ENCODE measurements around the gene KLRC1.
"Not testable (repeated sequence)": the region's sequence is repeated elsewhere in the genome, so short reads cannot be mapped to it uniquely, and the experiment has no call there.

Gene KLRC1

GRCh38 chr12:10453156-10453555 is at the start of gene KLRC1:
TSS of gene KLRC1 (minus strand) at chr12:10453377. CDS start at chr12:10451156, 2,221 bp downstream.
- Histone ChIP-seq H3K9me3 (ENCODE audit: control insufficient read depth, low read depth, low read length) (no peaks in the 10 kb centered on the region), H3K27ac (ENCODE audit: low read length) (no peak within 1 kb of the TSS), H3K4me3 (ENCODE audit: low read length) (no peak within 1 kb of the TSS), H3K4me1 (ENCODE audit: control insufficient read depth, low read depth, low read length) (peaks cover 3% of the 10 kb centered on the region), H3K36me3 (ENCODE audit: control insufficient read depth, low read depth, low read length) (no peaks in the 10 kb centered on the region), H3K9ac (ENCODE audit: low read length) (no peak within 1 kb of the TSS), H3K27me3 (ENCODE audit: control insufficient read depth, insufficient read depth, low read length) (no peaks in the 10 kb centered on the region)

- Histone ChIP-seq H3K36me3 (ENCODE audit: control insufficient read depth, low read depth, low read length) (no peaks in the 10 kb centered on the region), H3K4me3 (ENCODE audit: low read length) (no peak overlapping the region), H3K27ac (ENCODE audit: low read length) (no peak overlapping the region), H3K27me3 (ENCODE audit: control insufficient read depth, insufficient read depth, low read length) (no peaks in the 10 kb centered on the region), H3K4me1 (ENCODE audit: control insufficient read depth, low read depth, low read length) (no peaks in the 10 kb centered on the region), H3K9me3 (ENCODE audit: control insufficient read depth, low read depth, low read length) (no peaks in the 10 kb centered on the region), H3K9ac (ENCODE audit: low read length) (no peak overlapping the region)
Observed at GRCh38 chr12:10501030-10501429, 47.9 kb upstream of the KLRC1 start.

GRCh38 chr12:10498042-10498441 is 44.9 kb upstream of the KLRC1 start:
- Histone ChIP-seq H3K27ac (ENCODE audit: low read length) (no peak overlapping the region), H3K27me3 (ENCODE audit: control insufficient read depth, insufficient read depth, low read length) (no peaks in the 10 kb centered on the region), H3K36me3 (ENCODE audit: control insufficient read depth, low read depth, low read length) (no peaks in the 10 kb centered on the region), H3K4me1 (ENCODE audit: control insufficient read depth, low read depth, low read length) (no peaks in the 10 kb centered on the region), H3K9ac (ENCODE audit: low read length) (no peak overlapping the region), H3K9me3 (ENCODE audit: control insufficient read depth, low read depth, low read length) (no peaks in the 10 kb centered on the region), H3K4me3 (ENCODE audit: low read length) (no peak overlapping the region)

GRCh38 chr12:10497602-10498001 is 44.4 kb upstream of the KLRC1 start:
- H3K4me1 ChIP-seq (ENCODE audit: control insufficient read depth, low read depth, low read length) = no peaks in the 10 kb centered on the region
- no peak overlapping the region for H3K9ac ChIP-seq (ENCODE audit: low read length)
- H3K27me3 ChIP-seq (ENCODE audit: control insufficient read depth, insufficient read depth, low read length) = no peaks in the 10 kb centered on the region
- no peak overlapping the region for H3K4me3 ChIP-seq (ENCODE audit: low read length)
- H3K9me3 ChIP-seq (ENCODE audit: control insufficient read depth, low read depth, low read length) = no peaks in the 10 kb centered on the region
- H3K36me3 ChIP-seq (ENCODE audit: control insufficient read depth, low read depth, low read length) = no peaks in the 10 kb centered on the region
- H3K27ac ChIP-seq (ENCODE audit: low read length) = no peak overlapping the region

- Histone ChIP-seq H3K9ac (ENCODE audit: low read length) (no peak overlapping the region), H3K4me1 (ENCODE audit: control insufficient read depth, low read depth, low read length) (no peaks in the 10 kb centered on the region), H3K36me3 (ENCODE audit: control insufficient read depth, low read depth, low read length) (no peaks in the 10 kb centered on the region), H3K27me3 (ENCODE audit: control insufficient read depth, insufficient read depth, low read length) (no peaks in the 10 kb centered on the region), H3K27ac (ENCODE audit: low read length) (no peak overlapping the region), H3K9me3 (ENCODE audit: control insufficient read depth, low read depth, low read length) (no peaks in the 10 kb centered on the region), H3K4me3 (ENCODE audit: low read length) (no peak overlapping the region)
Observed at GRCh38 chr12:10491766-10492165, 38.6 kb upstream of the KLRC1 start.

GRCh38 chr12:10487328-10487727 is 34.2 kb upstream of the KLRC1 start:
- not testable (repeated sequence) for H3K36me3 ChIP-seq (ENCODE audit: control insufficient read depth, low read depth, low read length); H3K4me1 ChIP-seq (ENCODE audit: control insufficient read depth, low read depth, low read length); H3K27ac ChIP-seq (ENCODE audit: low read length); H3K27me3 ChIP-seq (ENCODE audit: control insufficient read depth, insufficient read depth, low read length); H3K9ac ChIP-seq (ENCODE audit: low read length); H3K4me3 ChIP-seq (ENCODE audit: low read length); H3K9me3 ChIP-seq (ENCODE audit: control insufficient read depth, low read depth, low read length)

- H3K9ac ChIP-seq (ENCODE audit: low read length); H3K27ac ChIP-seq (ENCODE audit: low read length); H3K36me3 ChIP-seq (ENCODE audit: control insufficient read depth, low read depth, low read length); H3K4me3 ChIP-seq (ENCODE audit: low read length); H3K27me3 ChIP-seq (ENCODE audit: control insufficient read depth, insufficient read depth, low read length); H3K9me3 ChIP-seq (ENCODE audit: control insufficient read depth, low read depth, low read length); H3K4me1 ChIP-seq (ENCODE audit: control insufficient read depth, low read depth, low read length): not testable (repeated sequence)
Observed at GRCh38 chr12:10481901-10482300, 28.7 kb upstream of the KLRC1 start.

- not testable (repeated sequence) for H3K4me1 ChIP-seq (ENCODE audit: control insufficient read depth, low read depth, low read length); H3K4me3 ChIP-seq (ENCODE audit: low read length); H3K27ac ChIP-seq (ENCODE audit: low read length); H3K9ac ChIP-seq (ENCODE audit: low read length); H3K27me3 ChIP-seq (ENCODE audit: control insufficient read depth, insufficient read depth, low read length); H3K36me3 ChIP-seq (ENCODE audit: control insufficient read depth, low read depth, low read length); H3K9me3 ChIP-seq (ENCODE audit: control insufficient read depth, low read depth, low read length)
Observed at GRCh38 chr12:10472808-10473207, 19.6 kb upstream of the KLRC1 start.

- no peaks in the 10 kb centered on the region for H3K4me1 ChIP-seq (ENCODE audit: control insufficient read depth, low read depth, low read length)
- H3K27me3 ChIP-seq (ENCODE audit: control insufficient read depth, insufficient read depth, low read length) = no peaks in the 10 kb centered on the region
- H3K27ac ChIP-seq (ENCODE audit: low read length) = no peak overlapping the region
- no peaks in the 10 kb centered on the region for H3K9me3 ChIP-seq (ENCODE audit: control insufficient read depth, low read depth, low read length)
- no peak overlapping the region for H3K9ac ChIP-seq (ENCODE audit: low read length)
- H3K36me3 ChIP-seq (ENCODE audit: control insufficient read depth, low read depth, low read length) = no peaks in the 10 kb centered on the region
- no peak overlapping the region for H3K4me3 ChIP-seq (ENCODE audit: low read length)
Observed at GRCh38 chr12:10469701-10470100, 16.5 kb upstream of the KLRC1 start.

GRCh38 chr12:10466311-10466710 is 13.1 kb upstream of the KLRC1 start:
- Histone ChIP-seq H3K4me1 (ENCODE audit: control insufficient read depth, low read depth, low read length) (no peaks in the 10 kb centered on the region), H3K9ac (ENCODE audit: low read length) (no peak overlapping the region), H3K27me3 (ENCODE audit: control insufficient read depth, insufficient read depth, low read length) (no peaks in the 10 kb centered on the region), H3K9me3 (ENCODE audit: control insufficient read depth, low read depth, low read length) (no peaks in the 10 kb centered on the region), H3K36me3 (ENCODE audit: control insufficient read depth, low read depth, low read length) (no peaks in the 10 kb centered on the region), H3K27ac (ENCODE audit: low read length) (no peak overlapping the region), H3K4me3 (ENCODE audit: low read length) (no peak overlapping the region)

- no peak overlapping the region for H3K4me3 ChIP-seq (ENCODE audit: low read length)
- H3K4me1 ChIP-seq (ENCODE audit: control insufficient read depth, low read depth, low read length) = peaks cover 3% of the 10 kb centered on the region
- no peak overlapping the region for H3K9ac ChIP-seq (ENCODE audit: low read length)
Observed at GRCh38 chr12:10457760-10458159, 4.6 kb upstream of the KLRC1 start.

GRCh38 chr12:10456856-10457255 is 3.7 kb upstream of the KLRC1 start:
- Histone ChIP-seq H3K36me3 (ENCODE audit: control insufficient read depth, low read depth, low read length) (no peaks in the 10 kb centered on the region), H3K4me1 (ENCODE audit: control insufficient read depth, low read depth, low read length) (peaks cover 3% of the 10 kb centered on the region), H3K9me3 (ENCODE audit: control insufficient read depth, low read depth, low read length) (no peaks in the 10 kb centered on the region), H3K27ac (ENCODE audit: low read length) (no peak overlapping the region), H3K4me3 (ENCODE audit: low read length) (no peak overlapping the region), H3K27me3 (ENCODE audit: control insufficient read depth, insufficient read depth, low read length) (no peaks in the 10 kb centered on the region), H3K9ac (ENCODE audit: low read length) (no peak overlapping the region)

More at GRCh38 chr12:10457760-10458159, 4.6 kb upstream of the KLRC1 start:
- H3K36me3 ChIP-seq (ENCODE audit: control insufficient read depth, low read depth, low read length) = no peaks in the 10 kb centered on the region
- H3K27ac ChIP-seq (ENCODE audit: low read length) = no peak overlapping the region
- H3K9me3 ChIP-seq (ENCODE audit: control insufficient read depth, low read depth, low read length) = no peaks in the 10 kb centered on the region
- no peaks in the 10 kb centered on the region for H3K27me3 ChIP-seq (ENCODE audit: control insufficient read depth, insufficient read depth, low read length)

All from iPS-18a (cell line).